Endothelial cell of umbilical vein (primary cell): ENCODE data around the gene CALU. TPM values are rescaled to one million over a fixed set of nuclear protein-coding genes. Genes with fewer than 3 reads are reported as not detected.

Source experiments
- BruUV-seq: library from RNA; stranded (reverse); fragments of 400-500 nt; replicated peaks from 2 replicates; lab custom pipeline; 2021; lab: Mats Ljungman, UMichigan
- CTCF ChIA-PET: fragments of 300-600, 350-600 bp; sonication (Branson Sonifier 250); formaldehyde crosslinking; loops from one replicate; lab custom pipeline; 2021; ENCODE audit warnings: antibody characterized with exemption, inconsistent platforms; lab: Charles Lee
- POLR2A ChIA-PET: fragments of 300-600, 350-600 bp; sonication (Branson Sonifier 250); formaldehyde crosslinking; loops from one replicate; lab custom pipeline; 2021; ENCODE audit warnings: antibody characterized with exemption, inconsistent platforms; lab: Charles Lee
- DNase-seq: peaks from one replicate; pipeline ENCODE4 v3.0.0-alpha.2; 2011; ENCODE audit warnings: low read depth, low spot score
- FAIRE-seq: peaks from 2 replicates; lab custom pipeline; 2011; peaks lifted over from hg19 to GRCh38; lab: Jason Lieb, UNC
- H2AFZ ChIP-seq: 2 replicates; pipeline ENCODE4 v1.6.0; 2012; ENCODE audit warnings: low read depth, low read length, control low read depth, inconsistent platforms
- H3K27ac ChIP-seq: 2 replicates; pipeline ENCODE4 v1.5.1; 2011; ENCODE audit warnings: low read depth, mild to moderate bottlenecking, control low read depth, low read length, moderate library complexity; ENCODE audit not compliant: insufficient read depth
- H3K27me3 ChIP-seq, 2 experiments: 2 replicates each; pipeline versions ENCODE4 v1.6.0 to v1.6.1; 2011; ENCODE audit warnings: low read length in 2 of 2, mixed read lengths in 1 of 2; ENCODE audit not compliant: control insufficient read depth in 2 of 2, insufficient read depth in 2 of 2
- H3K36me3 ChIP-seq, 2 experiments: 2 replicates in 1 of 2; 3 replicates in 1 of 2; pipeline ENCODE4 v1.5.1; 2011; ENCODE audit warnings: low read length in 2 of 2, mild to moderate bottlenecking in 1 of 2, moderate library complexity in 1 of 2; ENCODE audit not compliant: control insufficient read depth in 2 of 2, insufficient read depth in 2 of 2; ENCODE audit errors: extremely low read depth in 1 of 2
- H3K4me1 ChIP-seq: 3 replicates; pipeline ENCODE4 v1.5.1; 2011; ENCODE audit warnings: mild to moderate bottlenecking, low read length; ENCODE audit not compliant: control insufficient read depth, insufficient read depth; ENCODE audit errors: extremely low read depth
- H3K4me2 ChIP-seq: 2 replicates; pipeline ENCODE4 v1.6.1; 2011; ENCODE audit warnings: low read length, control low read depth, mixed read lengths; ENCODE audit not compliant: insufficient read depth
- H3K4me3 ChIP-seq, 3 experiments: fragments of 200-600 bp in 1 of 3; sonication (generic), shearing (Covaris generic) in 1 of 3; replicated peaks in 1 of 3; 2 replicates each; pipeline ENCODE4 v1.5.1; 2011 to 2016; ENCODE audit warnings: control low read depth in 3 of 3, low read length in 3 of 3, mild to moderate bottlenecking in 2 of 3, inconsistent platforms in 1 of 3, low read depth in 1 of 3, moderate library complexity in 1 of 3; ENCODE audit not compliant: insufficient read depth in 1 of 3
- H3K79me2 ChIP-seq: 2 replicates; pipeline ENCODE4 v1.6.0; 2012; ENCODE audit warnings: low read length, inconsistent platforms; ENCODE audit not compliant: control insufficient read depth, insufficient read depth
- H3K9ac ChIP-seq: replicated peaks from 2 replicates; pipeline ENCODE3; 2011; ENCODE audit warnings: low read length, control low read depth; ENCODE audit not compliant: insufficient read depth; ENCODE audit errors: extremely low read depth
- H3K9me1 ChIP-seq: replicated peaks from 3 replicates; pipeline ENCODE4 v1.6.0; 2011; ENCODE audit warnings: mild to moderate bottlenecking, low read length; ENCODE audit not compliant: control insufficient read depth, insufficient read depth; ENCODE audit errors: extremely low read depth
- H3K9me3 ChIP-seq: replicated peaks from 2 replicates; pipeline ENCODE4 v1.5.1; 2012; ENCODE audit warnings: low read length, inconsistent platforms; ENCODE audit not compliant: control insufficient read depth, insufficient read depth
- H4K20me1 ChIP-seq: replicated peaks from 2 replicates; pipeline ENCODE3; 2011; ENCODE audit warnings: mild to moderate bottlenecking, low read length; ENCODE audit not compliant: control insufficient read depth, insufficient read depth; ENCODE audit errors: extremely low read depth
- EZH2 ChIP-seq: IDR thresholded peaks from 2 replicates; pipeline ENCODE4 v1.6.1; 2012; ENCODE audit warnings: borderline replicate concordance, low read depth, mild to moderate bottlenecking, moderate library complexity, low read length, inconsistent platforms; ENCODE audit not compliant: severe bottlenecking
- FOS ChIP-seq: IDR thresholded peaks from 2 replicates; pipeline ENCODE4 v1.6.1; 2011; ENCODE audit warnings: mild to moderate bottlenecking, low read length, moderate library complexity, borderline replicate concordance; ENCODE audit not compliant: insufficient read depth
- GATA2 ChIP-seq: IDR thresholded peaks from 2 replicates; pipeline ENCODE4 v1.7.0; 2011; ENCODE audit warnings: low read depth, mild to moderate bottlenecking, moderate library complexity, mixed read lengths, low read length; ENCODE audit not compliant: insufficient read length, insufficient read depth
- JUN ChIP-seq: IDR thresholded peaks from 2 replicates; pipeline ENCODE4 v1.6.1; 2011; ENCODE audit warnings: borderline replicate concordance, low read depth; ENCODE audit not compliant: insufficient read length, insufficient read depth
- MYC ChIP-seq: IDR thresholded peaks from one replicate; pipeline ENCODE4 v1.6.1; 2011; ENCODE audit warnings: mild to moderate bottlenecking, low read depth, low read length
- POLR2A ChIP-seq: IDR thresholded peaks from 2 replicates; pipeline ENCODE4 v1.6.1; 2012; ENCODE audit warnings: low read depth, mild to moderate bottlenecking, control low read depth, low read length
- POLR2AphosphoS5 ChIP-seq: IDR thresholded peaks from 2 replicates; pipeline ENCODE4 v1.6.1; 2012; ENCODE audit warnings: low read depth, mild to moderate bottlenecking, control low read depth, low read length, moderate library complexity; ENCODE audit not compliant: insufficient read depth
- dilution Hi-C: fragments of 300-500 bp; cut with MboI; formaldehyde crosslinking; loops from one replicate; pipeline ENCODE4 v1.15.0; 2019; ENCODE audit warnings: low sequenced_read_pairs; ENCODE audit not compliant: extremely low pct_ligation_motif_present
- intact Hi-C: fragments of 100-400 bp; cut with micrococcal nuclease; formaldehyde crosslinking; loops from one replicate; pipeline ENCODE4 v1.10.0; 2022
- polyA plus RNA-seq, 4 experiments: library from polyadenylated mRNA; depleted of rRNA in 3 of 4; stranded (reverse) in 3 of 4; unstranded in 1 of 4; fragments of >200 nt; gene quantifications; 2 replicates each; pipeline versions ENCODE4 v1.2.1 to v1.2.3, GENCODE V29; 2011 to 2012; ENCODE audit warnings: missing spikeins in 1 of 4
- total RNA-seq: library from RNA; stranded (reverse); gene quantifications from 2 replicates; pipeline ENCODE4 v1.2.3, GENCODE V29; 2021
- TF ChIP-seq, protein P1 (sequence below), 2 donors: IDR thresholded peaks; 1 replicate in 1 of 2; 2 replicates in 1 of 2; pipeline ENCODE4 v1.5.1; 2011; ENCODE audit warnings: low read length in 2 of 2, mild to moderate bottlenecking in 2 of 2, moderate library complexity in 2 of 2, control low read depth in 1 of 2, inconsistent platforms in 1 of 2, low read depth in 1 of 2; ENCODE audit not compliant: insufficient read depth in 1 of 2; ENCODE audit errors: extremely low read depth in 1 of 2
- TF ChIP-seq, protein P2 (sequence below): IDR thresholded peaks from 2 replicates; pipeline ENCODE4 v1.6.1; 2011; ENCODE audit not compliant: insufficient read depth, insufficient read length

Gene CALU
- total and polyA plus RNA-seq, 2 donors (not counting 3 experiments of a cell fraction or from before 2014, with no cell fraction given), result 135 to 257 TPM

DNA sequence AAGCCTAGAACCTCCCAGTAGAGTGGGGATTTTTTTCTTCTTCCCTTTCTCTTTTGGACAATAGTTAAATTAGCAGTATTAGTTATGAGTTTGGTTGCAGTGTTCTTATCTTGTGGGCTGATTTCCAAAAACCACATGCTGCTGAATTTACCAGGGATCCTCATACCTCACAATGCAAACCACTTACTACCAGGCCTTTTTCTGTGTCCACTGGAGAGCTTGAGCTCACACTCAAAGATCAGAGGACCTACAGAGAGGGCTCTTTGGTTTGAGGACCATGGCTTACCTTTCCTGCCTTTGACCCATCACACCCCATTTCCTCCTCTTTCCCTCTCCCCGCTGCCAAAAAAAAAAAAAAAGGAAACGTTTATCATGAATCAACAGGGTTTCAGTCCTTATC lies 31.1 kb downstream of the CALU start:
- Histone ChIP-seq H3K79me2 (no peaks in the 10 kb centered on the region), H2AFZ (no peak overlapping the region), H3K27me3 (no peaks in the 10 kb centered on the region), H3K4me3 (no peak overlapping the region), H4K20me1 (no peaks in the 10 kb centered on the region), H3K4me2 (no peak overlapping the region), H3K9me3 (no peaks in the 10 kb centered on the region), H3K4me1 (peaks cover 2% of the 10 kb centered on the region), H3K36me3 (peaks cover 29 to 33% of the 10 kb centered on the region in 2 experiments), H3K27ac (no peak overlapping the region), H3K9me1 (no peaks in the 10 kb centered on the region), H3K9ac (no peak overlapping the region)
- POLR2A ChIA-PET, result no interaction called here
- dilution Hi-C loops, result no loop called here
- CTCF ChIA-PET, result interaction anchor here (1.0 to 2.1 kb wide), 4 partner anchors 11 to 72 kb away, joined by 3 to 5 read pairs (median 4); no protein-coding TSS in a partner anchor
- intact Hi-C loops, result no loop called here
- DNase-seq (peak; percentile 33), FAIRE-seq (peak; percentile 43)
- TF ChIP-seq JUN, result no peak
- TF ChIP-seq GATA2, result no peak
- TF ChIP-seq EZH2, result no peak
- TF ChIP-seq POLR2AphosphoS5, result no peak
- no peak for TF ChIP-seq FOS
- TF ChIP-seq, protein P1, sequence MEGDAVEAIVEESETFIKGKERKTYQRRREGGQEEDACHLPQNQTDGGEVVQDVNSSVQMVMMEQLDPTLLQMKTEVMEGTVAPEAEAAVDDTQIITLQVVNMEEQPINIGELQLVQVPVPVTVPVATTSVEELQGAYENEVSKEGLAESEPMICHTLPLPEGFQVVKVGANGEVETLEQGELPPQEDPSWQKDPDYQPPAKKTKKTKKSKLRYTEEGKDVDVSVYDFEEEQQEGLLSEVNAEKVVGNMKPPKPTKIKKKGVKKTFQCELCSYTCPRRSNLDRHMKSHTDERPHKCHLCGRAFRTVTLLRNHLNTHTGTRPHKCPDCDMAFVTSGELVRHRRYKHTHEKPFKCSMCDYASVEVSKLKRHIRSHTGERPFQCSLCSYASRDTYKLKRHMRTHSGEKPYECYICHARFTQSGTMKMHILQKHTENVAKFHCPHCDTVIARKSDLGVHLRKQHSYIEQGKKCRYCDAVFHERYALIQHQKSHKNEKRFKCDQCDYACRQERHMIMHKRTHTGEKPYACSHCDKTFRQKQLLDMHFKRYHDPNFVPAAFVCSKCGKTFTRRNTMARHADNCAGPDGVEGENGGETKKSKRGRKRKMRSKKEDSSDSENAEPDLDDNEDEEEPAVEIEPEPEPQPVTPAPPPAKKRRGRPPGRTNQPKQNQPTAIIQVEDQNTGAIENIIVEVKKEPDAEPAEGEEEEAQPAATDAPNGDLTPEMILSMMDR (IDR thresholded peaks at IDR 0.05; ENCODE audit: extremely low read depth in 1 of 2, insufficient read depth in 1 of 2, low read depth in 1 of 2, low read length in 2 of 2), result no peak
- no peak for TF ChIP-seq POLR2A
- TF ChIP-seq MYC, result no peak
- TF ChIP-seq, protein P2, sequence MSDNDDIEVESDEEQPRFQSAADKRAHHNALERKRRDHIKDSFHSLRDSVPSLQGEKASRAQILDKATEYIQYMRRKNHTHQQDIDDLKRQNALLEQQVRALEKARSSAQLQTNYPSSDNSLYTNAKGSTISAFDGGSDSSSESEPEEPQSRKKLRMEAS, result no peak
- TSS peak; percentile 34 for BruUV-seq
